NCI-H2081 (cell line): ENCODE results near the gene RIPK1.

ENCODE experiments used
- DNase-seq, 2 experiments: peaks; one replicate each; lab custom pipeline; 2025; lab: John Stamatoyannopoulos, UW

RIPK1 gene

DNA sequence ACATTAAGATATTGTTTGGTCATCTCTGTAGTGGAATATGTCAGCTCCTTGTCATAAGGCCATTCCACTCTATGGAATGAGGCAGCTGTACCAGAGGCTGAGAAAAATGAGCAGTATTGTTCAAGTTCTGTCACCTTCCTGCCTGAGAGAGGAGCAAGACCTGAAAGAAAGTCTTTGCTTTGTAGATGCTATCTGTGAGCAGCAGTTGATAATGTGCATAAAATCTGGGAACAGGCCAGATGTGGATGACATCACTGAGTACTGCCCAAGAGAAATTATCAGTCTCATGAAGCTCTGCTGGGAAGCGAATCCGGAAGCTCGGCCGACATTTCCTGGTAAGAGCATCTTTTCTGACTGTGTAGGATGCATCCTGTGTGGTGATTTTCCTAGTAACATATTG, 16.8 kb downstream of the RIPK1 start:
- DNase-seq, result no peak

DNA sequence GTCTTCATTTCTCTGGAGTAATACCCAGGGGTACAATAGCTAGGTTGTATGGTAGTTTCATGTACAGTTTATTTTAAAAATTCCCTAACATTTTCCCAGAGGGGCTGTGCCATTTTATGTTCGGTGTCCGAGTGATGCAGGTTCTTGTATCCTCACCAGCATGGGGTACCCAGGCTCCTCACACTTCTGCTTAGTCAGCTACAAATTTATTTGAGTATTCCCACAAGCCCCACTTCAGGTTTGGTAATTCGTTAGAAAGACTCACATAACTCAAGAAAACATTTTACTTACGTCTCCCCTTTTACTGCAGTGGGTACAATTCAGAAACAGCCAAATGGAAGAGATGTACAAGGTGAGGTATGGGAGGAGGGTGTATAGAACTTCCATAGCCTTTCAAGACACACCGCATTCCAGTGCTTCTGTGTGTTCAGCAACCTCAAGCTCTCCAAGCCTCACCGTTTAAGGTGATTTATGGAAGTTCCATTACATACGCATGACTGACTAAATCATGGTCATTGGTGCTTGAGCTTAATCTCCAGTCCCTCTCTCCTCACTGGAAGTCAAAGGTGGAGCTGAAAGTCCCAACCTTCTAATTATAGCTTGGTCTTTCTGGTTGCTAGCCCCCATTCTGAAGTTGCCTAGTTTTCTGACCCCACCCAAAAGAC, 18.1 kb downstream of the RIPK1 start:
- no peak for DNase-seq

DNA sequence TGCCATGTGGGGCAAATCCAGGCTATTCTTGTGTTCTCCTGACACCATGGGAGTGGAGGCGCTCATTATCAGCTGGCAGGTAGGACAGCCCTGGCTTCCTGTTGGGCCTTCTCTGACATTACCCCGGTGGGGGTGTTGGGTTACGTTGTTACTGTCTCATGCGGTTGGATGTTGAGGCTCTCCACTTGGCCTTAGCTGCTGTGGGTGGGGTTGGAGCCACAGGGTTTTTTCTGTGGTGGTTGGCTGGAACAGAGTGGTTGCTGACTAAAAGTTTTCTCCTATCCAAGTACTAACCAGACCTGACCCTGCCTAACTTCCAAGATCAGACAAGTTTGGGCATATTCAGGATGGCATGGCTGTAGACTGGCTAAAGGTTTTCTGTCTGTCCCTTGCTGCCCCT, 20.2 kb downstream of the RIPK1 start:
- no peak for DNase-seq

DNA sequence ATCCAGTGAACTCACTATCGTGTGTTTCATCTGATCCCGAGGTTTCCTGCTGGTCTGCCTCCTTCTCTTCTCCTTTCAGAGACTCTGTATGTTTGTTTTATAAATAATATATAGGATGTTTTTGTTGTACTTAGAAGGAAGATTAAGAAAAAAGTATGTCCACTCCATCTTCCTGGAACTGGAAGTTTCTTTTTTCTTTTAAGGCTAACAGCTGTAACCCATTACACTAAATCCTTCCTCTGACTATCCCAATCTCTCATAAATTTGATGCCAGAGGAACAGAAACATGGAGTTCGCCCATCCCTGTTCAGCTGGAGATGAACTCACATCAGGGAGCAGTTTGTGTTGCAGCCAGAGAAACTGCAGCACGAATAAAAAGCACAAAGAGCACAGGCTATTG, 20.7 kb downstream of the RIPK1 start:
- DNase-seq, result no peak

DNA sequence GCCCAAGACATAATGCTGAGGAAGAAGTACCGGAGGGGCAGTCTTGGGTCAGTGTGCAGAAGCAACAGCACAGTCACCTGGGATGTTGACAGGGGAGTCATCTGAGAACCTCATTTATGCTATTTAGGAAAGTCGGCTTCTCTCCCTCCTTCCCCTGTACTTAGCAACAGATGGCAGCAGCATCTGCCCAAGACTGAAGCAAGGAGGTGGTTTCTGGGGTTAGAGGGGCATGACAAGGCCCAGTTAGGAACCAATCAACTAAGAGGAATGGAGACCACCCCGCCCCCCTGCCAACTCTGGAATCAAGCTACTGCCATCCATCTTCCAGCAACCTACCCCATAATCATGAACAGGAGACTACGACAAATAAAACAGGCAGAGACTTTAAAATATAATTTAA, 21.7 kb downstream of the RIPK1 start:
- DNase-seq, result no peak

DNA sequence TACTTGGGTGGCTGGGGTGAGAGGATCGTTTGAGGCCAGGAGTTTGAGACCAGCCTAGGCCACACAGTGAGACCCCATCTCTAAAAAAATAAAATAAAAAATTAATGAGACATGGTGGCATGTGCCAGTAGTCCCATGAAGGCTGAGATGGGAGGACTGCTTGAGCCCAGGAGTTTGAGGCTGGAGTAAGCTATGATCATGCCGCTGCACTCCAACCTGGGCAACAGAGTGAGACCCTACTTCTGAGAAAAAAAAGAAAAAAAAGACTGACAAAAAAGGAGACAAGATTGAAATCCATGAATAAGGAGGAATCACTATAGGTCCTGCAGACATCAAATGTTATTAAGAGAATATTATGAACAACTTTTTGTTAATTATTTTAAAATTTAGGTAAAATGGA, 26.5 kb downstream of the RIPK1 start:
- no peak for DNase-seq

DNA sequence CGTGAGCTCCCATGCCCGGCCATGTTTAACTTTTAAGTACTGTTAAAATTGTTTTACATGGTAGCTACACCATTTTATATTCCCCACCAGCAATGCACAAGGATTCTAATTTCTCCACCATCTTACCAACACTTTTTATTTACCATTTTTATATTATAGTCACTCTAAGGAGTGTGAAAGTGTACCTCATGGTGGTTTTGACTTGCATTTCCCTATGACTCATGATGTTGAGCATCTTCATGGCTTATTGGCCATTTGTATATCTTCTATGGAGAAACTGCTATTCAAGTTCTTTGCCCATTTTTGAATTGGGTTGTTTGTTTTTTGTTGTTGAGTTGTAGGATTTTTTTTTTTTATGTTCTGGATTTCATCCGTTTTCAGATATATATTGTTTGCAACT, 34.6 kb downstream of the RIPK1 start:
- DNase-seq, result no peak

DNA sequence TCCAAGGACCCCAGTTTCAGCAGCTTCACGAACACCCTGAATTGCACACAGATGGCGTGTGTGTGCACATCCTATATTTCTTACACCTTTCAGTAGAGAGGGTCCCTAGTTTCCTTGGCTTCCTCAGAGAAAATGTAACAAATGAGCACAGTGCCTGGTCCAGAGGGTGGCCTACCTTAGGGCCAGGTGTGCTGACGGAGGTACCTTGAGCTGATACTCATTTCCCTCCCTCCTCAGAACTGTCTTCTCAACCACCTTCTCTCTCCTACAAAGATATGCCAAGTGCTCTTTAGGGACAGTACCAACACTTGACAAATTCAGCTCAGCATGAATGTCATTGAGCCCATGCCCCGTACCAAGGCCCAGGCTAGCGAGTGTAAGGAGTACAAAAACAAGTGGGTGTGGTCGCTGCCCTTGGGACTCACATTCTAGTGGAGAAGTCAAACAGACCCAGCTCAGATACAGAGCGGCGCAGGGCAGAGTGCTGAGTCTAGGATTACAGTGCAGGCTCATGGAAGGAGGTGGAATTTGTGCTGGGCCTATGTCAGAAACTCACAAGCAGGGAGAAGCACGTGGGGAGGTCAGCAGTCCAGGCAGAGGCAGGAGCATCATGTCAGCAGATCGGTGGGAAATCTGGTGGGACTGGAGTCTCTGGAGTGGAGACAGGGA, 40.6 kb downstream of the RIPK1 start:
- DNase-seq, result no peak

DNA sequence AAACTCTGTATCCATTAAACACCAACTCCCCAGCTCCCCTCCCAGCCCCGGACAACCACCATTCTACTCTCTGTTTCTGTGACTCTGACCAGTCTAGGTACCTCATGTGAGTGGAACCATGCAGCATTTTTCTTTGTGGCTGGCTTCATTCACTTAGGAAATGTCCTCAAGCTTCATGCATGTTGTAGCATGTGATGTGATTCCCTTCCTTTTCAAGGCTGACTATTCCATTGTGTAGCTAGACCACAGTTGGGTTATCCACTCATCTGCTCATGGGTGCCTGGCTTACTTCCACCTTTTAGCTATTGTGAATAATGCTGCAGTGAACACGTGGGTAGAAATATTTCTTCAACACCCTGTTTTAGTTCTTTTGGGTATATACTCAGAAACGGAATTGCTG, 41.5 kb downstream of the RIPK1 start:
- no peak for DNase-seq

DNA sequence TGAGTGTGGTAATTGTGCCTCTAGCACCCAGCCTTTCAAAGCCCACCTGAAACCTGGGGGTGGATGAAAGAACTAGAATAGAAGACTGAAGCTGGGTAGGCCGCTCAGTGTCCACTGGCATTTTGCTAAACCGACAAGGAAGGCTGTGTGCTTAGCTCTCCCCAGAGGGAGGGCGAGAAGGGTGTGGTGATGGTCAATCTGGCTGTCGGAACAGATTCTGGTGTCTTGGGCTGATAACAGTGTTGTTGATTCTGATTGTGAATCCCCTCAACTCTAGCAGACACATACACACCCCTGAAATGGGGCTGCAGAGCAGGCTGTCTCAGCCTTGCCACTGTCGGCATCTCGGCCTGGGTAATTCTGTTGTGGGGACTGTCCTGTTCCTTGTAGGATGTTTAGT, 46.1 kb downstream of the RIPK1 start:
- DNase-seq, result no peak

DNA sequence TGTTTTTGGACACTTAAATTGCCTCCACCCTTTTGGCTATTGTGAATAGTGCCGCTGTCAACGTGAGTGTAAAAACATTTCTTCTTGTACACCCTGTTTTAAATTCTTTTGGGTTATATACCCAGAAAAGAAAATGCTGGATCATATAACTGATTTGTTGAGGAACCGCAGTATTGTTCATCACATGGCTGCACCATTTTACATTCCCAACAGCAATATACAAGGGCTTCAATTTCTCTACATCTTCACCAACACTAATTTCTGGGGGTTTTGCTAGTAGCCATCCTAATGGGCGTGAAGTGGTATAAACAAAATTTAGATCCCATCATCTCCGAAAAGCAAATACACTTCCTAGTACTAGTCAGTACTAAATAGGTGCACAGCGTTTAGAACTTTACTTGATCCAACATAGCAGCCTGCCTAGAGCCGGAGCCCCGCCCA, 49.6 kb downstream of the RIPK1 start:
- DNase-seq, result no peak

DNA sequence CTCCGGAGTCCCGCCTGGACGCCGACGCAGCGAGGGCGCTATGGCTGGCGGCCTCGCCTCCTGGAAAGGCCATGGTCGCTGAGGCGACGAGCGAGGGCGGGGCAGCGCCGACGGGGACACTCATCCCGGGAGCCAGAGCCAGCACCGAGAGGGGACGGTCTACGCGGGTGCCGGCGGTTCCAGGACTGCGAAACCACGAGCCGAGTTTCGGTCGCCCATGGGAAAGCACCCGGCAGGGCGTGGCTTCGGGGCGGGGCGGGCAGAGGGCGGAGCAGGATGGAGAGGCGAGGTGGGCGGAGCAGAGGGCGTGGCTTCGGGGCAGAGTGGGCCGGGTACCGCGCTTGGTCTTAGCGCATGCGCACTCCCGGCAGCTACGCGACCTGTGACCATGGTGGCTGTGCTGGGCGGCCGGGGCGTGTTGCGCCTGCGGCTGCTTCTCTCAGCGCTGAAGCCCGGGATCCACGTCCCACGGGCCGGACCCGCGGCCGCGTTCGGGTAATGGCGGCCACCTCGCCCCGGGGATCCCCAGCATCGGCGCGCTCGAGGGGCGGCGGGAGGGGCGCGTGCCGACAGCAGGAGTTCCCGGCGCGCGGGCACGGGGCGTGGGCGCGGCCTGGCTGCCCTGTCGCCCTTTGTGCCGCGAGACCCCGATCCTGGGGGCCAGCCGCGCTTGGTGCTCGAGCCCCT, 50.2 kb downstream of the RIPK1 start, which contains the start of gene BPHL:
TSS of gene BPHL (plus strand) at position 359 of the 687 bp plus-strand sequence. CDS start at position 389, 30 bp downstream.
- DNase-seq, result peak; percentile 90 to 93

DNA sequence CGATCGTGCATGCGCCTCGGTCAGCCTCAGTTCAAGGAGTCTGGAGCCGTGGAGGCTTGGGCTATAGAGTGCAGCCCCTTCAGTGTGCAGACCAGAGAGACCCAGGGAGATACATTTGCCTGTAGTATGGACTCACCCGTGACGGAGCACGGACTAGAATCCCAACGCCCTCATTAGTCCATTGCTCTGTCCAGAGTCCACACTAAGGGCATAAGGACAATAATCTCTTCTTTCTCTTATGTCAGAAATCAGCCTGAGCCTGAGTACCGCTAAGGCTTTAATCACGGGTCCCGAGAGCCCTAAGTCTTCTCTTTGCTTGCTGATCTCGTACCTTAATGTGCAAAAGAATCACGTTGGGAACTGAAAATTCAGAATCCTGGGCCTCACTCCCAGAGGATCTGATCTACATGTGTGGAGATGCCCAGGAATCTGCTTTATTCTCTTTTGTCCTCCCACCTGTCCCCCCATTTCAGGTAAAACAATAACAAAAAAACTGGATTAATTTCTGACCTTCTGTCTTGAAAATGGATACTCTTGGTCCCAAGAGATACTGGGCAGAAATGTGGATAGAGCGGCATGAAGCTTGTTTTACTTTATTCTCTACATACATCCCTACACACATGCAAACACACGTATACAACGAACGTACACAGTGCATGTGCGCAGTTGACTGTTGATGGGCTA, 50.9 kb downstream of the RIPK1 start:
- DNase-seq, result no peak

DNA sequence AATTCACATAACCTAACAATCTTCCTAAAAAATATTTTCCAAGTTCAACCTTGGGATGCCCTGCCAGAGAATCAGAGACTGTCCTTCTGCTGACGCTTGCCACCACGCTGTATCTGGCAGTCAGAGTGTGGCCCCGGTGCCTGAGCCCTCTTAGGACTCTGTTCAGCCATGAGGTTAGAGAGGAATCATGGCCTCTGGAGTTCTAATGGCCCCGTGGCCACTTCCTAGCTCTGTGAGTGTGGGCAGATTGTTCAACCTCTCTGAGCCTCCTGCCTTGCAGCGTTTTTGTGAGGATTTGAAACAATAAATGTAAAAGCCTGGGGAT, 52.4 kb downstream of the RIPK1 start:
- no peak for DNase-seq

DNA sequence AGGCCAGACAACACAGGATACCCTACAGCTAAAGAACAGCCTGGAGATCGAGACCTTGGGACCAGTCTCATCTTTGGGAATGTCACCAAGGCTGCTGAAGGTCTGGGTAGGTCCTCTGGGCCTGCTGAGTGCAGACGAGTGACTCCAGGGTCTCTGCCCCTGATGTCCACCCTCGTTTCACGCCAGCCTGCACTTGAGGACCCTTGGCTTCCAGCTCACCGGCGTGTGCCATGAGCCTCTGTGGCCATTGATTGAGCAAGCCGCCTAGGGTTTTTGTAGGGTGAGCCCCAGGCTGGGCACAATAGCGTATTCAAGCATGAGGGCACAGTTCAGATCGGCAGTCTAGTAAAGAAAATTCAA, 54.5 kb downstream of the RIPK1 start:
- DNase-seq, result no peak

DNA sequence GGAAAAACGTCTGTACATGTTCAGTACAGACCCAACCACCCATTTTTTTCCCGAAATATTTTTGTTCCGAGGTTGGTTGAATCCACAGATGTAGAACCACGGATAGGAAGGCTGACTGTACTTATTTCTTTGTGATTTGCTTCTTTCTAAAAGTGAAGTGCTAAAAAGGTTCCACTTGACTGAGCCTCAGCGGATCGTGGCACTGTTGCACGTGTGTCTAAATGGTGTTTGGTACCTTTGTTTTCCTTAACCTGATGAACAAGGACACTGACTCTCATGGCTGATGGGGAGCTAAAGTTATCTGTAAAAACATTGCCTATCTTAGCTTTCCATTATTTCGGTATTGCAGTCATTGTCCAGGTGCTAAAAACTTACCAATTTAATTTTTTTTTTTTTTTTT, 56.4 kb downstream of the RIPK1 start:
- DNase-seq, result no peak

DNA sequence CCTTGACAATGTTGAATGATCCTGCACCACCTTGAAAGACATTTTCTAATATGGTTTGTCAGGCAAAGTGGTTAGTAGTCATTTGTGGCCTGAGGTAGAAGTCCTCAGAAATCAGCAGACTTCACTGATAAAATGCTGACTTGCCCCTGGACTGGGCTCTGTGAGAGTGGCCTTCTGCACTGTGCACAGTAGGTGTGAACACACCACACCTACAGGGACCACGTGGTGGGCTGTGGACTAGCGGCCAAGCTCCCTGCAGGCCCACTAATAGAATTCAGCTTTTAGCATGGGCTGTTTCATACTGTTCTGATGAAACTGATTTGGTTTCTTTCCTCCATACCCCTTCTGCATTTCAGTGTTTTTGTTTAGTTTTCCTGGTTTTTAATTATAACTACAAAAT, 57.5 kb downstream of the RIPK1 start:
- no peak for DNase-seq

DNA sequence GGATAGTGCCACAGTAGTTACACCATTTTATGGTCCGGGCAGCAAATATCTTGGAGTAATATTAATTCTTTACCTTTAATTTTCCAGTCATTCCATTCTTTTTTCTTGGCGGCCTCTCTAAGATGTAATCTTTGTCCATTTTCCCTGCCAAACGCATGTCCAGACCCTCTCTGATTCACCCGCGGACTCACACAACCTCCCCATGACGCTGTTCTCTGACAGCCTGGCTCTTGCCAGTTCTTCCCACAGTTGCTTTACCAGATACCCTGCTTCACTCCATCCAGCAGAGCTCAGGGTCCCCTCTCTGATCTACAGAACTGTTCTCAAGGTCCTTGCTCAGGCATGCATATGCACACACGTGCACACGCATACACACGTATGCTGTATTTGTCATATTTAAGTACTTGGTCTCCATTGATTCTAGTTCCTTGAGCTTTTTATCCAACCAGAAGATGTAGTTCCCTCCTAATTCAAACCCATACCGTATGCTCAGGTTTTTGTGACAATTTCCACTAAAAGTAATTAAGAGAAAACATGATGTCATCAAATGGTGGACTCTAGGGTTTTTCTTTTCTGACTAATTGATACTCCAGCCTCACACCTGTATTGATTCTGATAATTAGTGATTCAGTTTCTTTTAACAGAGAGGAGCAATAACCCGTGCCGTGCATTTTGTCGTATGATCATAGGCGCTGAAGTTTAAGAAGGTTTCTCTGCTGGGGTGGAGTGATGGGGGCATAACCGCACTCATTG, 60.2 kb downstream of the RIPK1 start:
- DNase-seq, result no peak

DNA sequence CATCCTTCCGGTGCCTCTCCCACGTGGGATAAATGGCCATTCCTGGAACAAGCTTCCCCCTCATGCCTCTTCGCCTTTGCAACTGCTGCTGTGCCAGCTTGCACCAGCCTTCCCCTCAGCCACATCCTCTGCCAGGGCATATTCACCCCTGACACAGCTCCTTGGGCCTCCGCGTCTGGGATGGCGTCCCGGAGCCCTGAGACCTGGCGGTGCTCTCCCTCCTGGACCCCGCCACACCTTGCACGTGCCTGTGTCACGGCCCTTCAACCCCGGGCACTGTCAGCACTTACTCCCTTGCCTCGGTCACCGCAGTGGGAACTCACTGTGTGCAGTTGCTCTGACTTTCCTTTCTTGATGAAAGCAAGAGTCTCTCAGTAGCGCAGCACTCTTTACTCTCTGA, 63.4 kb downstream of the RIPK1 start:
- no peak for DNase-seq

DNA sequence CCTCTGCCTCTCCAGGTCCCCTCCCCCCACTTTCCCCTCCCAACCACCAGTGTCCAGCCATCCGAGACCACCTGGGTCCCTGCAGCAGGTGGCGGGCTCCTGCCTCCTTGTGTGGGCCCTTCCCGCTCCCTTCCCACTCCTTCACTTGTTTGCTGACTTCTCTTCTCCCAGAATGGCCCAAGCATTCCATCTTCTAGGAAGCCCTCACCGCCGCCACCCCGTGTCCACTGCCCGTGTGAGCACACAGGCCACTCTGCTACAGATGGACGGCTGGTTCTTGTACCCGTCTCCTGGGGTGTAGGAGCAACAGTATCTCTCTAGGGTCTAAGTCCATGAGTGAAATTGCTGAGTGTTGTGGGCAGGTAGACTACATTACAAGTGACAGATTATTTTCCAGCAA, 65.2 kb downstream of the RIPK1 start:
- no peak for DNase-seq

DNA sequence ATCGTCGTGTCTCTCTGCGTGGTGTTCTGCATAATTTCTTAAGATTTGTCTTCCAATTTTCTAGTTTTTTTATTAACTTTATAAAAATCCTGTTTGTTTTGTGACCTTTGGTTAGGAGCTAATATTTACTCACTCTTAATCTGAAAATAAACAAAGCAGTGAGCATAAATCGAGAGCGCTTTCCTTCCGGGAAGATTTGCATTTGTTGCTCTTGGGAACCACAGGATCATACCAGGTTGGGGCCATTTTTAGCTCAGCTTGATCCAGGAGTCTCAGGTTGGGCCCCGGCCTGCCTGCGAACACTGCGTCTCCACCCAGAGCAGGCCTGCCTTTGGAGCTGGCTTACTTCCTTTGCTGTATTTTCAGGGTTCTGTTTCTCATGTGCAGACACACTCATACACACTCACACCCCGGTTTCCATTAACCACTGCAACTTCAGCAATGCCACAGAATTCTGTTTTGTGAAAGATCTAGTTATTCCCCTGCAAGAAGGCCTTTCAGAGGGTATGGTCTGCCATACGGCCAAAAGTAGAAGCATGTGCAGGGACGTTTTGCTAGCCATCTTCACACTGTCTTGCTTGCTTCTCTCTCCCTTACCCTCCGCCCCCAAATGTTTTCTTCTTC, 67.5 kb downstream of the RIPK1 start:
- peak in 1 of 2 experiments; percentile 18 for DNase-seq
